Measurements from ENCODE around the gene TRPT1.
A peak's percentile ranks its signal among the peaks of the same experiment; 100 is the strongest.

- TF ChIP-seq, protein P1, sequence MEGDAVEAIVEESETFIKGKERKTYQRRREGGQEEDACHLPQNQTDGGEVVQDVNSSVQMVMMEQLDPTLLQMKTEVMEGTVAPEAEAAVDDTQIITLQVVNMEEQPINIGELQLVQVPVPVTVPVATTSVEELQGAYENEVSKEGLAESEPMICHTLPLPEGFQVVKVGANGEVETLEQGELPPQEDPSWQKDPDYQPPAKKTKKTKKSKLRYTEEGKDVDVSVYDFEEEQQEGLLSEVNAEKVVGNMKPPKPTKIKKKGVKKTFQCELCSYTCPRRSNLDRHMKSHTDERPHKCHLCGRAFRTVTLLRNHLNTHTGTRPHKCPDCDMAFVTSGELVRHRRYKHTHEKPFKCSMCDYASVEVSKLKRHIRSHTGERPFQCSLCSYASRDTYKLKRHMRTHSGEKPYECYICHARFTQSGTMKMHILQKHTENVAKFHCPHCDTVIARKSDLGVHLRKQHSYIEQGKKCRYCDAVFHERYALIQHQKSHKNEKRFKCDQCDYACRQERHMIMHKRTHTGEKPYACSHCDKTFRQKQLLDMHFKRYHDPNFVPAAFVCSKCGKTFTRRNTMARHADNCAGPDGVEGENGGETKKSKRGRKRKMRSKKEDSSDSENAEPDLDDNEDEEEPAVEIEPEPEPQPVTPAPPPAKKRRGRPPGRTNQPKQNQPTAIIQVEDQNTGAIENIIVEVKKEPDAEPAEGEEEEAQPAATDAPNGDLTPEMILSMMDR (conservative IDR thresholded peaks at IDR 0.05; ENCODE audit: low read depth in 2 of 2): no peak
- TF ChIP-seq EZH2phosphoT487 (IDR thresholded peaks at IDR 0.05; ENCODE audit: unreplicated experiment) (no peak), ETS1 (IDR thresholded peaks at IDR 0.05) (no peak), EZH2 (IDR thresholded peaks at IDR 0.05; ENCODE audit: low read depth, unreplicated experiment) (no peak), POLR2AphosphoS5 (IDR thresholded peaks at IDR 0.05; ENCODE audit: low read depth) (peak; percentile 42; the same call in 1 of the 2 replicates), REST (IDR thresholded peaks at IDR 0.05; ENCODE audit: unreplicated experiment) (no peak), JUNB (IDR thresholded peaks at IDR 0.05; ENCODE audit: unreplicated experiment) (no peak), STAT1 (IDR thresholded peaks at IDR 0.05; ENCODE audit: unreplicated experiment) (no peak), ZNF331 (CRISPR knock-in tag; IDR thresholded peaks at IDR 0.05; ENCODE audit: low read depth) (no peak)
These were observed 19.0 kb upstream of the TRPT1 start for GRCh38 chr11:64244966-64245365.
